MM.1S (cell line): ENCODE results near the gene COMMD10.

Experiments
- EZH2 ChIP-seq: fragments of 300-600 bp; sonication (generic); optimal IDR thresholded peaks from 2 replicates; pipeline ENCODE3; 2017; ENCODE audit warnings: low read depth, mild to moderate bottlenecking, antibody characterized with exemption, low read length, mixed read lengths
- EZH2phosphoT487 ChIP-seq: fragments of 300-600 bp; sonication (generic); IDR thresholded peaks from 2 replicates; pipeline ENCODE4 v1.6.1; 2018; ENCODE audit warnings: antibody characterized with exemption, low read length
- TF ChIP-seq, protein P1 (sequence below): fragments of 300-600 bp; sonication (generic); IDR thresholded peaks from 2 replicates; pipeline ENCODE4 v1.5.1; 2016; ENCODE audit warnings: antibody characterized with exemption, low read length, mixed read lengths

DNA sequence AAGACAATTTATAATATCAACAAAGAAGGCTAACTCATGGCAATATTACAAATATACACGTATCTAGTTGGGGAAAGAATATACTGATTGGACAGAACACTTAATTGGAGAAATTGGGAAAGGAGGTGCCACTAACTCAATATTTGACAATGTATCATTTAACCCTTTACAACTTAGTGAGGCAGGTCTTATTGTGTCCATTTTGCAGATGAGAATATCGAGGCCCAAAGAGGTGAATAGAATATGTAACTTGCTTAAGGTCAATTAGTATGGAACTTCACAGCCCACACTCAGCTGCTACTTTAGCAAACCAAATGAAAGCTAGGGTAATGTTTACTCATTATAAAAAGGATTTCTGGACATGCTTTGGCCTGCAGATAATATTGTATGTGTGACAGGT, 46.2 kb downstream of the COMMD10 start:
- TF ChIP-seq, protein P1, sequence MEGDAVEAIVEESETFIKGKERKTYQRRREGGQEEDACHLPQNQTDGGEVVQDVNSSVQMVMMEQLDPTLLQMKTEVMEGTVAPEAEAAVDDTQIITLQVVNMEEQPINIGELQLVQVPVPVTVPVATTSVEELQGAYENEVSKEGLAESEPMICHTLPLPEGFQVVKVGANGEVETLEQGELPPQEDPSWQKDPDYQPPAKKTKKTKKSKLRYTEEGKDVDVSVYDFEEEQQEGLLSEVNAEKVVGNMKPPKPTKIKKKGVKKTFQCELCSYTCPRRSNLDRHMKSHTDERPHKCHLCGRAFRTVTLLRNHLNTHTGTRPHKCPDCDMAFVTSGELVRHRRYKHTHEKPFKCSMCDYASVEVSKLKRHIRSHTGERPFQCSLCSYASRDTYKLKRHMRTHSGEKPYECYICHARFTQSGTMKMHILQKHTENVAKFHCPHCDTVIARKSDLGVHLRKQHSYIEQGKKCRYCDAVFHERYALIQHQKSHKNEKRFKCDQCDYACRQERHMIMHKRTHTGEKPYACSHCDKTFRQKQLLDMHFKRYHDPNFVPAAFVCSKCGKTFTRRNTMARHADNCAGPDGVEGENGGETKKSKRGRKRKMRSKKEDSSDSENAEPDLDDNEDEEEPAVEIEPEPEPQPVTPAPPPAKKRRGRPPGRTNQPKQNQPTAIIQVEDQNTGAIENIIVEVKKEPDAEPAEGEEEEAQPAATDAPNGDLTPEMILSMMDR = no peak
- no peak for TF ChIP-seq EZH2
- TF ChIP-seq EZH2phosphoT487 = no peak
